Measurements from ENCODE around the gene RNF17.
A peak's percentile ranks its signal among the peaks of the same experiment; 100 is the strongest.
"Not testable (repeated sequence)": the region's sequence is repeated elsewhere in the genome, so short reads cannot be mapped to it uniquely, and the experiment has no call there.

RNF17 gene

DNA sequence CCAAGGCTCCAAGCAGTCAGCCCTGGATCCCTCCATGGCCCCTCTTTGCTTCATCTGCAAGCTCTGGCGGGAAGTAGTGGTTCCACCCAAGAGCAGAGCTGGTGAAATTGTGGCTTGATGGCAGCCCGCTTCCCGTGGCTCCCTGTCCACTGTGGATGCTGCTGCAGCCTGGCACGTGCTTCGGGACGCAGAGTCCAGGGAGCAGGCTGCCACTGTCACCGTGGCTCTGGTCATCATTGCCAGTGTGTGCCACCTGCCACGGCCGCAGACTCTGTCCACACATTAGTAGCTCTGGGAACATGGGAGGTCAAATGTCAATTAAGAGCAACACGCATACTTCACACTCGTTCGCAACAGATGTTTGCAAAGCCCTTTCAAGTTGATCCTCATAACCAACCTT, 40.8 kb upstream of the RNF17 start:
- TF ChIP-seq, protein P1, sequence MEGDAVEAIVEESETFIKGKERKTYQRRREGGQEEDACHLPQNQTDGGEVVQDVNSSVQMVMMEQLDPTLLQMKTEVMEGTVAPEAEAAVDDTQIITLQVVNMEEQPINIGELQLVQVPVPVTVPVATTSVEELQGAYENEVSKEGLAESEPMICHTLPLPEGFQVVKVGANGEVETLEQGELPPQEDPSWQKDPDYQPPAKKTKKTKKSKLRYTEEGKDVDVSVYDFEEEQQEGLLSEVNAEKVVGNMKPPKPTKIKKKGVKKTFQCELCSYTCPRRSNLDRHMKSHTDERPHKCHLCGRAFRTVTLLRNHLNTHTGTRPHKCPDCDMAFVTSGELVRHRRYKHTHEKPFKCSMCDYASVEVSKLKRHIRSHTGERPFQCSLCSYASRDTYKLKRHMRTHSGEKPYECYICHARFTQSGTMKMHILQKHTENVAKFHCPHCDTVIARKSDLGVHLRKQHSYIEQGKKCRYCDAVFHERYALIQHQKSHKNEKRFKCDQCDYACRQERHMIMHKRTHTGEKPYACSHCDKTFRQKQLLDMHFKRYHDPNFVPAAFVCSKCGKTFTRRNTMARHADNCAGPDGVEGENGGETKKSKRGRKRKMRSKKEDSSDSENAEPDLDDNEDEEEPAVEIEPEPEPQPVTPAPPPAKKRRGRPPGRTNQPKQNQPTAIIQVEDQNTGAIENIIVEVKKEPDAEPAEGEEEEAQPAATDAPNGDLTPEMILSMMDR (IDR thresholded peaks at IDR 0.05; ENCODE audit: extremely low read depth, missing control alignments) = no peak
- DNase-seq (ENCODE audit: low spot score) = no peak

DNA sequence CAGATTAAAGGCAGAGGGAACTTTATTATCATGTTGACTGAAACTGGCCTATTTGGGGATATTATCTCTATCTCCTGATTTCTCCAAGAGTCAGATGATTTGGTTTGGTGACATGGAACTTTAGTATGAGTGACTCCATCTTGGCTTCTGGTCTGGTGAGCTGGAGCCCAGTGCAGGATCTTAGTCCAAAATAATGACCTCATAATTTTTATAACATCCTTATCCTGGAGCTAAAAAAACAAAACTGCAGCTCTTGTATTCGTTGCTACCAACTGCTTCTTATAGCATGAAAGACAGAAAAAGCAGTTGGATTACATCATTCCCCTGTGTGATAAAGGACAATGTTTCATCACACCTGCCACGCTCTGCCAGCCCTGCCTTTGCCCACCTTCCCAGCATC, 39.3 kb upstream of the RNF17 start:
- DNase-seq (ENCODE audit: low spot score) = no peak
- TF ChIP-seq, protein P1 (IDR thresholded peaks at IDR 0.05; ENCODE audit: extremely low read depth, missing control alignments) = no peak

DNA sequence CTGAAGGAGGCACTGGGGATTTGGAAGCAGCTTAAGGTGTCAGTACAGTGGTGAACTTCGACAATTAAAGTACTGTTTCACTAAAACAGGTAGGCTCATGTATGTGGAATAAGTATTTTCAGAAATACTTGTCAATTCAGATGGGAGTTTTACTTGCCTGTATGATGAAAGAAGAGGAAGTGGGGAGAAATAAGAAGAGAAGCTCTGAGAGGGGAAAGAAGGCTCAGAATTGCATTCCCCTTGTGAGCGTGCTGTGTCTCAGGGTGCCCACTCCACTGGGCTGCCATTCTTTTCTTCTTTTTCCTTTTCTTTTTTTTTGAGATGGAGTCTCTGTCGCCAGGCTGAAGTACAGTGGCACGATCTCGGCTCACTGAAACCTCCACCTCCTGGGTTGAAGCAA, 38.6 kb upstream of the RNF17 start:
- no peak for DNase-seq (ENCODE audit: low spot score)

DNA sequence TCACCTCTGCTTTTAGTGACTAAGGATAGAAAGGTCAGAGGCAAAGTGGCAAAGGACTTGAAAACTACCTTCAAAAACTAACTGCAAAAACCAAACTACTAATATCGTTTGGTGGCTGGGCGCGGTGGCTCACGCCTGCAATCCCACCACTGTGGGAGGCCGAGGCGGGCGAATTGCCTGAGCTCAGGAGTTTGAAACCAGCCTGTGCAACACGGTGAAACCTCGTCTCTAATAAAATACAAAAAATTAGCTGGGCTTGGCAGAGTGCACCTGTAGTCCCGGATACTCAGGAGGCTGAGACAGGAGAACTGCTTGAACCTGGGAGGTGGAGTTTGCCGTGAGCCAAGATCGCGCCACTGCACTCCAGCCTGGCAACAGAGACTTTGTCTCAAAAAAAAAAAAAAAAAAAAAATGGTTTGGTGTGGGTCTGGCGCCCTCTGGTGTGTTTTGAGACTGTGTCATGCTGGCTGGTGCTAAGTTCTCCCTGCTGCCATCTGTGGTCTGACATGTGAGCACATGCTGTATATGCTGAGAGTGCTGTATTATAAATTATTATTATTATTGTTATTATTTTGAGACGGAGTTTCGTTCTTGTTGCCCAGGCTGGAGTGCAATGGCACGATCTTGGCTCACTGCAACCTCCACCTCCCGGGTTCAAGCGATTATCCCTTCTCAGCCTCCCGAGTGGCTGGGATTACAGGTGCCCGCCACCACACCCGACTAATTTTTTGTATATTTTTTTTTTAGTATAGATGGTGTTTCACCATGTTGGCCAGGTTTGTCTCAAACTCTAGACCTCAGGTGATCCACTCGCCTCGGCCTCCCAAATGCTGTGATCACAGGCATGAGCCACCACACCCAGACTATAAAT, 36.0 kb upstream of the RNF17 start:
- peak; percentile 88 for DNase-seq (ENCODE audit: low spot score)
- TF ChIP-seq, protein P1 (IDR thresholded peaks at IDR 0.05; ENCODE audit: extremely low read depth, missing control alignments) = peak; percentile 69

More for the DNA sequence above, 38.6 kb upstream of the RNF17 start:
- TF ChIP-seq, protein P1 (IDR thresholded peaks at IDR 0.05; ENCODE audit: extremely low read depth, missing control alignments) = no peak

DNA sequence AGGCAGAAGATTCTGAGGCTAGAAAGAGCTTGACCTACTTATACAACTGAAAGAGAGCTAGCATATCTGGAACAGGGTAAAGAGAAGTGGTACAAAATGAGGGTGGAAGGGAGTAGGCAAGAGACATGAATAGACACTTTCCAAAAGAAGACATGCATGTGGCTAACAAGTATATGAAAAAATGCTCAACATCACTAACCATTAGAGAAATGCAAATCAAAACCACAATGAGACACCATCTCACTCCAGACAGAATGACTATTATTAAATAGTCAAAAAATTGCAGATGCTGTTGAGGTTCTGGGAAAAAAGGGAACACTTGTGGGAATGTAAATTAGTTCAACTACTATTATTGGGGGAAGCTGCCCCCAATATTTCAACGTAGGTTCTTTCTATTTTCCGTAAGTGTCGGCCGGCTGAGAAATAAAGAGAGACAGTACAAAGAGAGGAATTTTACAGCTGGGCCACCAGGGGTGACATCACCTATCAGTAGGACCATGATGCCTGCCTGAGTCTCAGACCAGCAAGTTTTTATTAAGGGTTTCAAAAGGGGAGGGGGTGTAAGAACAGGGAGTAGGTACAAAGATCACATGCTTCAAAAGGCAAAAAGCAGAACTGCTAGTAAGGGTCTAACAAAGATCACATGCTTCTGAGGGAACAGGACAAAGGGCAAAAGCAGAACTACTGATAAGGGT, 32.9 kb upstream of the RNF17 start:
- not testable (repeated sequence) for DNase-seq (ENCODE audit: low spot score)

GRCh38 chr13:24734950-24735349, 29.0 kb upstream of the RNF17 start:
- TF ChIP-seq, protein P1 (IDR thresholded peaks at IDR 0.05; ENCODE audit: extremely low read depth, missing control alignments) = no peak
- DNase-seq (ENCODE audit: low spot score) = no peak

DNA sequence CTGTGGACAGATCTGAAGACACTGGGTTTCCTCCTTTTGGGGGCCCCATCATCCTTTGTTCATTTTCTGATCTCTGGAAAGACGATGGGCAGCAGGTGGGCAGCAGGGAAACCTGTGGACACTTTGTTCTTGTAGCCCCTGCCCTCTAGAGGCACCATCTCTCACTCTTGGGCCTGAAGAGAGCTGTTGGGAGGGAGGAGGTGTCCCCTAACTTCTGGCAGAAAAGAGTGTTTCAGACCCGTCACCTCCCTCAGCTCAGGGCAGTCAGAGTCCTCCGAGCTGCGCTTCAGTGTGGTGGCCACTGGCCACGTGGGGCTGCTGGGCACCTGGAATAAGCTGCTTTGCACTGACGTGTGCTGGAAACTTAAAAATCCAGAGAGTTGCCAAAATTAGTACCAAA, 26.9 kb upstream of the RNF17 start:
- TF ChIP-seq, protein P1 (IDR thresholded peaks at IDR 0.05; ENCODE audit: extremely low read depth, missing control alignments) = no peak
- no peak for DNase-seq (ENCODE audit: low spot score)
